WTC11 (cell line): ENCODE measurements around the gene ESYT2. TPM values are rescaled to one million over a fixed set of nuclear protein-coding genes. Genes with fewer than 3 reads are reported as not detected.

Source experiments
- ATAC-seq: fragments of 200-7000 bp; cut with Tn5 transposase; 2 replicates; pipeline ENCODE4 v1.10.0; 2021; ENCODE audit warnings: mild to moderate bottlenecking, moderate library complexity
- CTCF ChIA-PET: fragments of 300-600 bp; sonication (Branson Sonifier 250); formaldehyde crosslinking; loops from one replicate; lab custom pipeline; 2021; ENCODE audit warnings: antibody characterized with exemption; lab: Charles Lee
- POLR2A ChIA-PET: fragments of 350-600 bp; sonication (Branson Sonifier 250); formaldehyde crosslinking; loops from one replicate; lab custom pipeline; 2021; ENCODE audit warnings: antibody characterized with exemption; lab: Charles Lee
- DNase-seq: peaks from one replicate; pipeline ENCODE4 v3.0.0; 2021; ENCODE audit warnings: low spot score
- H3K27ac Mint-ChIP-seq: 2 replicates; pipeline ENCODE4 v1.8.0; 2021; ENCODE audit warnings: mixed read lengths
- H3K27me3 Mint-ChIP-seq: 2 replicates; pipeline ENCODE4 v1.8.0; 2021; ENCODE audit warnings: low read depth, mild to moderate bottlenecking, moderate library complexity, mixed read lengths
- H3K36me3 Mint-ChIP-seq: 2 replicates; pipeline ENCODE4 v1.8.0; 2021; ENCODE audit warnings: mixed read lengths
- H3K4me1 Mint-ChIP-seq: 2 replicates; pipeline ENCODE4 v1.8.0; 2022; ENCODE audit warnings: mixed read lengths
- H3K4me3 Mint-ChIP-seq: 2 replicates; pipeline ENCODE4 v1.8.0; 2021; ENCODE audit warnings: mild to moderate bottlenecking, moderate library complexity, mixed read lengths
- H3K9me3 Mint-ChIP-seq: 2 replicates; pipeline ENCODE4 v1.8.0; 2021; ENCODE audit warnings: mixed read lengths
- AFF4 ChIP-seq: sonication (generic); formaldehyde crosslinking; IDR thresholded peaks from 2 replicates; pipeline ENCODE4 v1.8.1; 2023; ENCODE audit warnings: mild to moderate bottlenecking, missing genetic modification reagents, borderline replicate concordance
- ARID4B ChIP-seq: sonication (generic); formaldehyde crosslinking; IDR thresholded peaks from 2 replicates; pipeline ENCODE4 v1.8.0; 2023; ENCODE audit warnings: missing genetic modification reagents, mild to moderate bottlenecking, borderline replicate concordance
- ATF1 ChIP-seq: sonication (generic); formaldehyde crosslinking; IDR thresholded peaks from 2 replicates; pipeline ENCODE4 v1.8.1; 2023; ENCODE audit warnings: mild to moderate bottlenecking, moderate library complexity, missing genetic modification reagents
- FOXP4 ChIP-seq: sonication (generic); formaldehyde crosslinking; IDR thresholded peaks from 2 replicates; pipeline ENCODE4 v1.8.0; 2022; ENCODE audit warnings: mild to moderate bottlenecking, missing genetic modification reagents
- GABPB1 ChIP-seq: sonication (generic); formaldehyde crosslinking; IDR thresholded peaks from 2 replicates; pipeline ENCODE4 v1.8.1; 2023; ENCODE audit warnings: mild to moderate bottlenecking, missing genetic modification reagents
- KAT7 ChIP-seq: sonication (generic); formaldehyde crosslinking; IDR thresholded peaks from 2 replicates; pipeline ENCODE4 v1.8.1; 2023; ENCODE audit warnings: missing genetic modification reagents, mild to moderate bottlenecking, borderline replicate concordance
- TEAD4 ChIP-seq: sonication (generic); formaldehyde crosslinking; IDR thresholded peaks from 2 replicates; pipeline ENCODE4 v1.8.0; 2022; ENCODE audit warnings: mild to moderate bottlenecking, missing genetic modification reagents
- TP53 ChIP-seq: sonication (generic); formaldehyde crosslinking; IDR thresholded peaks from 2 replicates; pipeline ENCODE4 v1.8.1; 2023; ENCODE audit warnings: mild to moderate bottlenecking, missing genetic modification reagents
- USF2 ChIP-seq: sonication (generic); formaldehyde crosslinking; IDR thresholded peaks from 2 replicates; pipeline ENCODE4 v1.8.1; 2023; ENCODE audit warnings: mild to moderate bottlenecking, missing genetic modification reagents, moderate library complexity
- ZBTB43 ChIP-seq: sonication (generic); formaldehyde crosslinking; IDR thresholded peaks from 2 replicates; pipeline ENCODE4 v1.8.1; 2023; ENCODE audit warnings: mild to moderate bottlenecking, missing genetic modification reagents
- total RNA-seq: library from RNA; stranded (reverse); gene quantifications from 3 replicates; pipeline ENCODE4 v1.2.3, GENCODE V29; 2021
- TF ChIP-seq, protein P1 (sequence below): fragments of 250-450 bp; sonication (Bioruptor Pico); conservative IDR thresholded peaks from 2 replicates; pipeline ENCODE4 v1.9.0; 2021; ENCODE audit warnings: mild to moderate bottlenecking
- TF ChIP-seq, protein P2 (sequence below): sonication (generic); formaldehyde crosslinking; IDR thresholded peaks from 2 replicates; pipeline ENCODE4 v1.8.1; 2022; ENCODE audit warnings: mild to moderate bottlenecking, moderate library complexity, missing genetic modification reagents
- TF ChIP-seq, protein P3 (sequence below): fragments of 200-600 bp; IDR thresholded peaks from 2 replicates; pipeline ENCODE4 v1.8.0; 2022; ENCODE audit warnings: antibody characterized with exemption

ESYT2 gene
- total RNA-seq, 1 experiment from 2014 or later = 45.1 TPM

GRCh38 chr7:158728911-158729645, 100.2 kb downstream of the ESYT2 start (continued):
- no peak for TF ChIP-seq ATF1 (CRISPR knock-in tag)

DNA sequence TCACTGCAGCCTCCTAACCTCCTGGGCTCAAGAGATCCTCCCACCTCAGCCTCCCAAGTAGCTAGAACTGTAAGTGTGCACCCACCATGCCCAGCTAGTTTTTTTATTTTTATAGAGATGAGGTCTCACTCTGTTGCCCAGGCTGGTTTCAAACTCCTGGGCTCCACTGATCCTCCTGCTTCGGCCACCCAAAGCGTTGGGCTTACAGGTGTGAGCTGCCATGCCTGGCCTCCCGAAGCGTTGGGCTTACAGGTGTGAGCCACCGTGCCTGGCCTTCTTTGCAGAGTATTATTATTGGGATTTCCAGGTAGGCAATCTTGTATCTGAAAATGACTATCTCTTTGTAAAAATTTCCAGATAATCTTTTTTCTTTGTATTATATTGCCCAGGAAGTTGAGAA, 101.6 kb downstream of the ESYT2 start:
- Mint-ChIP-seq H3K4me1 (peaks cover 32% of the 10 kb centered on the region), H3K9me3 (no peaks in the 10 kb centered on the region), H3K4me3 (no peak overlapping the region), H3K27ac (no peak overlapping the region), H3K36me3 (peaks cover 13% of the 10 kb centered on the region; the same call in 1 of the 2 replicates)
- DNase-seq (no peak), ATAC-seq (no peak)
- POLR2A ChIA-PET = no interaction called here
- CTCF ChIA-PET = no interaction called here
- TF ChIP-seq USF2 (CRISPR knock-in tag) = no peak
- TF ChIP-seq, all 79 proteins: peak for 0
- H3K27me3 Mint-ChIP-seq = no peaks in the 10 kb centered on the region

DNA sequence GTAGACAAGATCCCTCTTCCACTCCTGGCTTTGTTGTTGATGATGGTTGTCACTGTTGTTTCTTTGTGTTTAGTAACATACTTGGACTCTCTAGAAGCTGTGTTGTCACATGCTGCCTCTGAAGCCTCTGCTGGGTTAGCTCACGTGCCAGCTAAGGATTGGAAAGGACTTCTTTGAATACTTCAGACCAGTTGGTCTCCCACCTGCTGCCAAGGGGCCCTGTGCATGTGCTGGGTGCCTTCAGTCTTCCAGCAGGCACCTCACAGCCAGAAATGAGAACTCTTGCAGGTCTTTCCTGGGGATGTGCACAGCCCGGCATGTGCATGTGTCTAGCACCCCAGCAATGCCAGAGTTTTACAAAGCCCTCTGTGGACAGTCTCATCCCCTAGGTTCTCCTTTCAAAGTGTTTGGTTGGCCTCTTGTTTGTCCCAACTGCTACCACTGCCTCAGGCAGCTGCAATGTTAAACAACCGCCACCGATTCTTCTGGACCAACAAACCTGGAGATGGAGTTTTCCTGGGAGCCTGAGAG, 103.0 kb downstream of the ESYT2 start:
- no peak overlapping the region for H3K4me3 Mint-ChIP-seq
- H3K9me3 Mint-ChIP-seq = no peaks in the 10 kb centered on the region
- ATAC-seq (no peak), DNase-seq (no peak)
- no peaks in the 10 kb centered on the region for H3K27me3 Mint-ChIP-seq
- H3K4me1 Mint-ChIP-seq = peaks cover 18% of the 10 kb centered on the region
- peaks cover 7% of the 10 kb centered on the region; the same call in 1 of the 2 replicates for H3K36me3 Mint-ChIP-seq
- ChIA-PET CTCF (no interaction called here), POLR2A (no interaction called here)
- H3K27ac Mint-ChIP-seq = no peak overlapping the region
- TF ChIP-seq KAT7 (CRISPR knock-in tag) (no peak), GABPB1 (CRISPR knock-in tag) (no peak), TP53 (no peak), ZBTB43 (CRISPR knock-in tag) (no peak), FOXP4 (CRISPR knock-in tag) (no peak), TEAD4 (no peak), ARID4B (CRISPR knock-in tag) (no peak), AFF4 (CRISPR knock-in tag) (no peak)
- TF ChIP-seq, protein P1, sequence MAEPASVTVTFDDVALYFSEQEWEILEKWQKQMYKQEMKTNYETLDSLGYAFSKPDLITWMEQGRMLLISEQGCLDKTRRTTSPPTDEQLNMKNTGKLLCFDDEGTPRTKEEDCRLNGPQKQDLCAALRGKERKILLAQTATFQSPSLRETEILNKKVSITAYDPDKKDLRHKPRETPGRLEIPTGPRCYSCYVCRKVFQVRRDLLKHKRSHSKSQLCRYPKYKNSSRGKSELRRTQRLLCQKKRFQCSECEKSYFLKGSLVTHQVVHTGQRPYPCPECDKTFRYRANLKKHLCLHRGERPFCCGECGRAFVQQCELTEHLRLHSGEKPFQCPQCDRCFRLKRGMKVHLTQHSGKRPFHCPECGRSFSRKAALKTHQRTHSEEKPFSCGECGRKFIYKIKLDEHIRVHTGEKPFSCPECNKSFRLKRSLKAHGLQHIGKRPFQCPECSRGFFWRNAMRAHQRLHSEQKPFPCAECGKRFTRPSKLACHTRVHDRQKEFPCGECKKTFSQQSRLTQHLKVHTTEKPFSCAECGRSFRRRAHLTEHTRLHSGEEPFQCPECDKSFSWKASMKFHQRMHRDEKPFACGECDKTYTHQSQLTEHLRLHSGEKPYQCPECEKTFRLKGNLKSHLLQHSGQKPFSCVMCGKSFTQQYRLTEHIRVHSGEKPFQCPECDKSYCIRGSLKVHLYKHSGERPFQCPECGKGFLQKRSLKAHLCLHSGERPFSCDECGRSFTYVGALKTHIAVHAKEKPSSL (CRISPR knock-in tag) = no peak
- TF ChIP-seq, protein P2, sequence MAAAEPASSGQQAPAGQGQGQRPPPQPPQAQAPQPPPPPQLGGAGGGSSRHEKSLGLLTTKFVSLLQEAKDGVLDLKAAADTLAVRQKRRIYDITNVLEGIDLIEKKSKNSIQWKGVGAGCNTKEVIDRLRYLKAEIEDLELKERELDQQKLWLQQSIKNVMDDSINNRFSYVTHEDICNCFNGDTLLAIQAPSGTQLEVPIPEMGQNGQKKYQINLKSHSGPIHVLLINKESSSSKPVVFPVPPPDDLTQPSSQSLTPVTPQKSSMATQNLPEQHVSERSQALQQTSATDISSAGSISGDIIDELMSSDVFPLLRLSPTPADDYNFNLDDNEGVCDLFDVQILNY (CRISPR knock-in tag) = no peak
- TF ChIP-seq, protein P3, sequence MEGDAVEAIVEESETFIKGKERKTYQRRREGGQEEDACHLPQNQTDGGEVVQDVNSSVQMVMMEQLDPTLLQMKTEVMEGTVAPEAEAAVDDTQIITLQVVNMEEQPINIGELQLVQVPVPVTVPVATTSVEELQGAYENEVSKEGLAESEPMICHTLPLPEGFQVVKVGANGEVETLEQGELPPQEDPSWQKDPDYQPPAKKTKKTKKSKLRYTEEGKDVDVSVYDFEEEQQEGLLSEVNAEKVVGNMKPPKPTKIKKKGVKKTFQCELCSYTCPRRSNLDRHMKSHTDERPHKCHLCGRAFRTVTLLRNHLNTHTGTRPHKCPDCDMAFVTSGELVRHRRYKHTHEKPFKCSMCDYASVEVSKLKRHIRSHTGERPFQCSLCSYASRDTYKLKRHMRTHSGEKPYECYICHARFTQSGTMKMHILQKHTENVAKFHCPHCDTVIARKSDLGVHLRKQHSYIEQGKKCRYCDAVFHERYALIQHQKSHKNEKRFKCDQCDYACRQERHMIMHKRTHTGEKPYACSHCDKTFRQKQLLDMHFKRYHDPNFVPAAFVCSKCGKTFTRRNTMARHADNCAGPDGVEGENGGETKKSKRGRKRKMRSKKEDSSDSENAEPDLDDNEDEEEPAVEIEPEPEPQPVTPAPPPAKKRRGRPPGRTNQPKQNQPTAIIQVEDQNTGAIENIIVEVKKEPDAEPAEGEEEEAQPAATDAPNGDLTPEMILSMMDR = no peak
